ENCODE results near the gene ADARB1. TPM values are rescaled to one million over a fixed set of nuclear protein-coding genes. Genes with fewer than 3 reads are reported as not detected.
A peak's percentile ranks its signal among the peaks of the same experiment; 100 is the strongest.

Gene ADARB1
- total RNA-seq, 3 donors from 2014 or later (not counting 1 experiment from before 2014, with no cell fraction given), result 20.7 to 28.0 (median 26.6) TPM

- intact Hi-C loops (cut with micrococcal nuclease), result loop anchor here (2.0 to 5.0 kb wide), 3 partner anchors 29 to 152 kb away; no protein-coding TSS in a partner anchor
- no peak for TF ChIP-seq CTCF (IDR thresholded peaks at IDR 0.05)
- Mint-ChIP-seq H3K27me3 (ENCODE audit: low read depth in 2 of 2) (peaks cover 5 to 6% of the 10 kb centered on the region in 2 donors), H3K36me3 (no peaks in the 10 kb centered on the region), H3K4me3 (peak overlapping the region; percentile 80), H3K4me1 (peaks cover 57 to 72% of the 10 kb centered on the region in 2 donors), H3K27ac (peak overlapping the region; percentile 78 to 95), H3K9me3 (no peaks in the 10 kb centered on the region)
- DNase-seq, result peak in 1 of 2 donors; percentile 48
- Histone ChIP-seq H3K27me3 (ENCODE audit: control insufficient read depth, insufficient read depth, low read length) (no peaks in the 10 kb centered on the region), H3K4me1 (ENCODE audit: control insufficient read depth, insufficient read depth, low read length) (peaks cover 70% of the 10 kb centered on the region), H3K4me3 (ENCODE audit: low read length) (no peak overlapping the region), H3K9me3 (ENCODE audit: control insufficient read depth, insufficient read depth, low read length) (no peaks in the 10 kb centered on the region), H3K27ac (ENCODE audit: low read length) (peak overlapping the region; percentile 68), H3K36me3 (ENCODE audit: control insufficient read depth, insufficient read depth, low read length) (peaks cover 5% of the 10 kb centered on the region)
- no peak for ATAC-seq
- 71% methylated on average over 2 of the region's 2 CpGs for WGBS (ENCODE audit: insufficient coverage)
Observed at GRCh38 chr21:45079351-45079750, 5.0 kb downstream of the ADARB1 start.

- no peaks in the 10 kb centered on the region for H3K9me3 Mint-ChIP-seq
- H3K4me3 ChIP-seq (ENCODE audit: low read length), result no peak overlapping the region
- peaks cover 5 to 6% of the 10 kb centered on the region in 2 donors for H3K27me3 Mint-ChIP-seq (ENCODE audit: low read depth in 2 of 2)
- 97% methylated on average over 5 of the region's 5 CpGs for WGBS (ENCODE audit: insufficient coverage)
- peak overlapping the region; percentile 68 for H3K27ac ChIP-seq (ENCODE audit: low read length)
- H3K36me3 Mint-ChIP-seq, result no peaks in the 10 kb centered on the region
- no peaks in the 10 kb centered on the region for H3K27me3 ChIP-seq (ENCODE audit: control insufficient read depth, insufficient read depth, low read length)
- peak overlapping the region; percentile 43 for H3K4me3 Mint-ChIP-seq
- TF ChIP-seq CTCF (IDR thresholded peaks at IDR 0.05), result no peak
- peaks cover 5% of the 10 kb centered on the region for H3K36me3 ChIP-seq (ENCODE audit: control insufficient read depth, insufficient read depth, low read length)
- H3K4me1 Mint-ChIP-seq, result peaks cover 65 to 78% of the 10 kb centered on the region in 2 donors
- ATAC-seq, result no peak
- H3K27ac Mint-ChIP-seq, result peak overlapping the region; percentile 78 to 95
- peaks cover 71% of the 10 kb centered on the region for H3K4me1 ChIP-seq (ENCODE audit: control insufficient read depth, insufficient read depth, low read length)
- intact Hi-C loops (cut with micrococcal nuclease), result no loop called here
- H3K9me3 ChIP-seq (ENCODE audit: control insufficient read depth, insufficient read depth, low read length), result no peaks in the 10 kb centered on the region
- no peak for DNase-seq
Observed at GRCh38 chr21:45080232-45080631, 5.9 kb downstream of the ADARB1 start.

- Histone ChIP-seq H3K36me3 (ENCODE audit: control insufficient read depth, insufficient read depth, low read length) (peaks cover 5% of the 10 kb centered on the region), H3K9me3 (ENCODE audit: control insufficient read depth, insufficient read depth, low read length) (no peaks in the 10 kb centered on the region), H3K4me3 (ENCODE audit: low read length) (no peak overlapping the region), H3K4me1 (ENCODE audit: control insufficient read depth, insufficient read depth, low read length) (peaks cover 69% of the 10 kb centered on the region), H3K27me3 (ENCODE audit: control insufficient read depth, insufficient read depth, low read length) (no peaks in the 10 kb centered on the region), H3K27ac (ENCODE audit: low read length) (no peak overlapping the region)
- intact Hi-C loops (cut with micrococcal nuclease), result no loop called here
- no peaks in the 10 kb centered on the region for H3K9me3 Mint-ChIP-seq
- TF ChIP-seq CTCF (IDR thresholded peaks at IDR 0.05), result no peak
- 68% methylated on average over 6 of the region's 8 CpGs for WGBS (ENCODE audit: insufficient coverage)
- DNase-seq (peak in 1 of 2 donors; percentile 56), ATAC-seq (no peak)
- H3K36me3 Mint-ChIP-seq, result no peaks in the 10 kb centered on the region
- H3K27me3 Mint-ChIP-seq (ENCODE audit: low read depth in 2 of 2), result peaks cover under 1 to 4% of the 10 kb centered on the region in 2 donors
- peak overlapping the region in 1 of 2 donors; percentile 78 for H3K27ac Mint-ChIP-seq
- H3K4me1 Mint-ChIP-seq, result peaks cover 65 to 77% of the 10 kb centered on the region in 2 donors
- no peak overlapping the region for H3K4me3 Mint-ChIP-seq
Observed at GRCh38 chr21:45080639-45081414, 6.4 kb downstream of the ADARB1 start.
